Measurements from ENCODE around the gene CLEC11A. TPM values are rescaled to one million over a fixed set of nuclear protein-coding genes. Genes with fewer than 3 reads are reported as not detected.

Gene CLEC11A
- total and polyA plus RNA-seq, 7 donors: 2.1 to 20.2 (median 9.5) TPM

DNA sequence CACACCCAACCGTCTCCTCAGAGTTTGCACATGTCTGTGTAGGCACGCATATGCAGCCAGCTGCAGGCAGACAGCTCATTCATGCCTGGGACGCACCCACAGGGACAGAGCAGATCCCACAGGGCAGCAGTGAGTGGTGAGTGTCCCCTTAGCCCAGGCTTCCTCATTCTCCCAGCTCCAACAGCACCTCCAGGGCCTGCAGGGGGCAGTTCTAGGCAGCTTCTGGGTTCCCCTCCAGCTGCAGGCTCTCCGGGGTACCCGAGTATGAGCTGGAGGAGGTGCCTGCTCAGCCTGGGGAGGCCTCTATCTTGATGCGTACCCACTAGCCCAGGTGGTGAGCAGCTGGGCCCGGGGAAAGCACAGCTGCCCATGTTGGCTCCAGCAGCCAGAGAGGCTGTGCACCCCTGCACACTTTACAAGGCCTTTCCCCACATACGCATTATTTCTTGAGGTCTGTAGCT is 2.2 kb upstream of the CLEC11A start:
- TF ChIP-seq EP300 (IDR thresholded peaks at IDR 0.05): no peak
- TF ChIP-seq, protein P1, sequence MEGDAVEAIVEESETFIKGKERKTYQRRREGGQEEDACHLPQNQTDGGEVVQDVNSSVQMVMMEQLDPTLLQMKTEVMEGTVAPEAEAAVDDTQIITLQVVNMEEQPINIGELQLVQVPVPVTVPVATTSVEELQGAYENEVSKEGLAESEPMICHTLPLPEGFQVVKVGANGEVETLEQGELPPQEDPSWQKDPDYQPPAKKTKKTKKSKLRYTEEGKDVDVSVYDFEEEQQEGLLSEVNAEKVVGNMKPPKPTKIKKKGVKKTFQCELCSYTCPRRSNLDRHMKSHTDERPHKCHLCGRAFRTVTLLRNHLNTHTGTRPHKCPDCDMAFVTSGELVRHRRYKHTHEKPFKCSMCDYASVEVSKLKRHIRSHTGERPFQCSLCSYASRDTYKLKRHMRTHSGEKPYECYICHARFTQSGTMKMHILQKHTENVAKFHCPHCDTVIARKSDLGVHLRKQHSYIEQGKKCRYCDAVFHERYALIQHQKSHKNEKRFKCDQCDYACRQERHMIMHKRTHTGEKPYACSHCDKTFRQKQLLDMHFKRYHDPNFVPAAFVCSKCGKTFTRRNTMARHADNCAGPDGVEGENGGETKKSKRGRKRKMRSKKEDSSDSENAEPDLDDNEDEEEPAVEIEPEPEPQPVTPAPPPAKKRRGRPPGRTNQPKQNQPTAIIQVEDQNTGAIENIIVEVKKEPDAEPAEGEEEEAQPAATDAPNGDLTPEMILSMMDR (IDR thresholded peaks at IDR 0.05): no peak
- TF ChIP-seq POLR2A (IDR thresholded peaks at IDR 0.05): no peak
- no peak for TF ChIP-seq POLR2AphosphoS5 (IDR thresholded peaks at IDR 0.05)
- Histone ChIP-seq H3K27me3 (peaks cover 24 to 83% (median 72%) of the 10 kb centered on the region in 3 donors), H3K4me3 (no peak overlapping the region), H3K4me1 (peaks cover 0 to 37% (median 36%) of the 10 kb centered on the region in 4 donors), H3K9me3 (no peaks in the 10 kb centered on the region), H3K36me3 (no peaks in the 10 kb centered on the region), H3K27ac (no peak overlapping the region)
- intact Hi-C loops (cut with DNase I): loop anchor here (10.0 kb wide), 2 partner anchors 206 to 356 kb away; partner anchors contain the start of genes ASPDH, JOSD2 and NAPSA
- no peak for DNase-seq
- WGBS, 2 donors: 33 to 36% methylated on average over 8 of the region's 8 CpGs

DNA sequence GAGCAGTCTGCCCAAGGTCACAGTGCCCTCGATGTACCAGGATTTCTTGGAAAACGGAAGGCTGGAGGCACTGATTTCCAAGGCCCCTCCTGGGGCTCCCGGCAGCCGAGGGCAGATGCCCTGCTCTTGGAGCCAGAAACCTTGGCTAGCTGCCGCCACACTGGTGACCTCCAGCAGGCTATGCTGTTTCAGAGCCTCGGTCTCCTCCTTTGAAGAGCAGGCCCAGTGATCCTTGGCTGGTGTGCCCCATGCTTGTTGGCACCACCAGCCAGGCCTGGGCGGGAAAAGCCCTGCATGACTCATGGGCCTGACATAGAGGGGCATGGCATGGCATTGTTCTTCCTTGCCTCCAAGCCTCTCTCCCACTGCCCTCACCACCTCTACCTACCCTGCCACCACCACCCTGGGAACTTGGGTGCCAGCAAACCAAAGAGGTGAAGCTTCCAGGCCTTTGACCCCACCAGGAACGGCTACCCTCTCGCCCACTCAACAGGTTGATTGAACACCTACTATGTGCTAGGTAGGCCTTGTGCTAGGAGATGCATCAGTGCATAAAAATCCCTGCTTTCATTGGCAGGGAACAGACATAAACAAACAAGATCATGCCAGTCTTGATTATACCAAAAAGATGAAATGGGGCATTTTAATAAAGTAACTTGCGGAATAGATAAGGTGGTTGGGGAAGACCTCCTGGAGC is 1.6 kb upstream of the CLEC11A start:
- intact Hi-C loops (cut with DNase I): loop anchor here (10.0 kb wide), 2 partner anchors 207 to 357 kb away; partner anchors contain the start of genes ASPDH, JOSD2 and NAPSA
- Histone ChIP-seq H3K9me3 (no peaks in the 10 kb centered on the region), H3K4me3 (no peak overlapping the region), H3K36me3 (no peaks in the 10 kb centered on the region), H3K4me1 (peaks cover 0 to 37% (median 36%) of the 10 kb centered on the region in 4 donors), H3K27me3 (peaks cover 24 to 78% (median 66%) of the 10 kb centered on the region in 3 donors), H3K27ac (no peak overlapping the region)
- TF ChIP-seq, protein P1 (IDR thresholded peaks at IDR 0.05): no peak
- no peak for TF ChIP-seq EP300 (IDR thresholded peaks at IDR 0.05)
- no peak for TF ChIP-seq POLR2A (IDR thresholded peaks at IDR 0.05)
- TF ChIP-seq POLR2AphosphoS5 (IDR thresholded peaks at IDR 0.05): no peak
- 66 to 78% methylated on average over 10 of the region's 10 CpGs for WGBS, 2 donors
- DNase-seq: no peak

DNA sequence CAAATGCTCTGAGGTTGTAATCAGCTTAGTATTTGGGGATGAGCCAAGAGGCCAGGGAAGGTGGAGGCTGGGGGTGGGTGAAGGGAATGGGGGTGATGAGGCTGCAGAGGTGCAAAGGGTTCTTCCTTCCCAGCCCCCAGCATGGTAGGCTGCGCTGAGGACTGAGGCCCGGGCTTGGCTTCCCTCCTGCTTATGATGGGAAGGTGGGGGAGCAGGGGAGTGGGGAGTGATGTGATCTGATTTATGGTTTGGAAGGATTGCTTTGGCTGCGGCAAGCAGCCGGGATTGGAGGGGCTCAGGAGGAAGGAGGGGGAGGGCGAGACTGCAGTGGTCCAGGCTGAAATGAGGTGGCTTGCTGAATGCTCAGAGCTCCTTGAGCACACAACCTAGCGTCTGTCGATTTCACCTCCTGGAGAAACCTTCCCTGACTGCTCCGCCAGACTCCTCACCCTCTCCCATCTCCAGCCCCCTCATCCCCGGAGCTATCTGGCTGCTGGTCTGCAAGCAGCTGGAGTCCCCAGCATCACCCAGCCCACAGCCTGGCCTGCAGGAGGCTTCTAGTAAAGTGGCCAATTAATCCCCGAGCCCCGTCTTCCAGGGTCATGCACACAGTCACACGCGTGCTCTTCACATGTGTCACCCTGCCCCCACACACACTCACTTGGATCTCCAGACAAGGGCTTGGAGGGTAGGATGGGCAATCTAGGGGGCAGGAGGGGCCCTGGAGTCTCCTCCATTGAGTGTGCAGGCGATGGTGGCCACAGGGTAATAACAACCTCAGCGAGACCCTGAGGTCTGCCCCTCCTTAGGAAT is 757 bp upstream of the CLEC11A start:
- peak; percentile 67 for DNase-seq
- WGBS, 2 donors: 44 to 52% methylated on average over 15 of the region's 15 CpGs
- Histone ChIP-seq H3K9me3 (no peaks in the 10 kb centered on the region), H3K4me1 (peaks cover 0 to 37% (median 36%) of the 10 kb centered on the region in 4 donors), H3K27me3 (peaks cover 24 to 78% (median 60%) of the 10 kb centered on the region in 3 donors), H3K27ac (peak overlapping the region; percentile 59 to 64 (median 62)), H3K36me3 (no peaks in the 10 kb centered on the region), H3K4me3 (peak overlapping the region in 2 of 4 donors; percentile 9 to 60)
- TF ChIP-seq EP300 (IDR thresholded peaks at IDR 0.05) (no peak), POLR2AphosphoS5 (IDR thresholded peaks at IDR 0.05) (no peak), POLR2A (IDR thresholded peaks at IDR 0.05) (no peak)
- TF ChIP-seq, protein P1 (IDR thresholded peaks at IDR 0.05): no peak
- intact Hi-C loops (cut with DNase I): loop anchor here (10.0 kb wide), 2 partner anchors 208 to 358 kb away; partner anchors contain the start of genes ASPDH, JOSD2 and NAPSA

DNA sequence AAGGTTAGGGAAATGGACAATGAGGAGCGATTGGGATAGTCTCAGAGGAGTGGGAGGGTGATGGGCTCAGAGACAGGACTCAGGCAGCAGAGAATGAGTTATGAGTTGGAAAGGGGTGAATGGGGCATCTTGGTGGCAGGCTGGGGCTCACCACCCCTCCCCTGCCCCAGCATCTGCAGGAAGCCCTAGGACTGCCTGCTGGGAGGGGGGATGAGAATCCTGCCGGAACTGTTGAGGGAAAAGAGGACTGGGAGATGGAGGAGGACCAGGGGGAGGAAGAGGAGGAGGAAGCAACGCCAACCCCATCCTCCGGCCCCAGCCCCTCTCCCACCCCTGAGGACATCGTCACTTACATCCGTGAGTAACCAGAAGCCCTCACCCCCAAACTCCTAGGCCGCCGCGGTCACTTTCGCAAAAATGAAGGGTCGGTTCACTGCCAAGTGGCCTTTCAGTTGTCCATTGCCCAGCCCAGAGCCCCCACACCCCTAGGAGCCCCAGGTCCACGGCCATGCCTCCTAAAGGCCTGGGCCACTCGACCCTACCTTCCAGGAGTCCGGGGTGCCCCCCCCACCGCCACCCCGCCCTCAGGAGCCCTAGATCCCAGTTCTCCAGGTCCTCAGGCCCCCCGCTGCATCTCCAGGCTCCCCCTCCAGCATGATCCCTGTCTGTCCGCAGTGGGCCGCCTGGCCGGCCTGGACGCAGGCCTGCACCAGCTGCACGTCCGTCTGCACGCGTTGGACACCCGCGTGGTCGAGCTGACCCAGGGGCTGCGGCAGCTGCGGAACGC is 764 bp downstream of the CLEC11A start:
- no peak for DNase-seq
- TF ChIP-seq, protein P1 (IDR thresholded peaks at IDR 0.05): no peak
- no peak for TF ChIP-seq EP300 (IDR thresholded peaks at IDR 0.05)
- TF ChIP-seq POLR2AphosphoS5 (IDR thresholded peaks at IDR 0.05): no peak
- no peak for TF ChIP-seq POLR2A (IDR thresholded peaks at IDR 0.05)
- Histone ChIP-seq H3K27ac (peak overlapping the region; percentile 63 to 83 (median 64)), H3K4me1 (peaks cover 0 to 27% (median 25%) of the 10 kb centered on the region in 4 donors), H3K27me3 (peaks cover 12 to 74% (median 53%) of the 10 kb centered on the region in 3 donors), H3K4me3 (peak overlapping the region; percentile 26 to 67 (median 56)), H3K9me3 (no peaks in the 10 kb centered on the region), H3K36me3 (no peaks in the 10 kb centered on the region)
- intact Hi-C loops (cut with DNase I): loop anchor here (1.0 to 10.0 kb wide), 4 partner anchors 59 to 359 kb away; partner anchors contain the start of genes ASPDH, JOSD2 and NAPSA
- WGBS, 2 donors: 5 to 10% methylated on average over 31 of the region's 31 CpGs

All from sigmoid colon (tissue), 7 donors.